ENCODE results near the gene TFDP2. TPM values are rescaled to one million over a fixed set of nuclear protein-coding genes. Genes with fewer than 3 reads are reported as not detected.

TFDP2 gene
- total and polyA plus RNA-seq, 10 of the 15 experiments (the other 5 are each of a cell fraction or from before 2014, with no cell fraction given) = 28.3 to 100 (median 49.7) TPM

DNA sequence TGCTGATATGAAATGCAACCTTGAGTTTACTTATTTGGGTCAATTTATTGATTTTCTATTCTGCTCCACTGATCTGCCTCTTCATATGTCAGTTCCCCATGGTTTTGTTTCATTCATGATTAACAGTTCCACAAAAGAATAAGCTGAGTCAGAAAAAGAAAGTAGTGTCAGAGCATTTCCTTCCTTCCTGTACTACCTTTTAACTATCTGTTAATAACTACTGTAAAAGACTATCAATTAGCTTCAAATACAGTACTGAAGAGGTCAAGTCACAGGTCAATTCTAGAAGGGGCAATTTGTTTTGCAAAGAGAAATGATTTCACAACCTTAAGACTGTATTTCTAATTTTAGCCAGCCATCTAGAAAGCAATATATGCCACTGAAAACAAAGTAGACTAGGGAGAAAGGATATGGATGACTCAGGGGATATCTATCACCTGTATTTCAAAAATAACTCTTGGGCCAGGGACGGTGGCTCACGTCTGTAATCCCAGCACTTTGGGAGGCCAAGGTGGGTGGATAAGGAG, 129.5 kb downstream of the TFDP2 start (continued):
- TF ChIP-seq NR2C2 (IDR thresholded peaks at IDR 0.05; ENCODE audit: borderline replicate concordance, control insufficient read depth, insufficient read length, low read depth) (no peak), JUND (IDR thresholded peaks at IDR 0.05; ENCODE audit: low read depth, low read length) (no peak), SPI1 (IDR thresholded peaks at IDR 0.05; ENCODE audit: borderline replicate concordance, insufficient read depth, low read depth, low read length) (no peak), IKZF2 (IDR thresholded peaks at IDR 0.05) (peak in 1 of 2 experiments; percentile 14; a peak in 1 of 4 replicates), ZNF274 (IDR thresholded peaks at IDR 0.05; ENCODE audit: insufficient read depth, insufficient read length) (no peak), ASH2L (IDR thresholded peaks at IDR 0.05; ENCODE audit: borderline replicate concordance, low read depth) (no peak), KDM1A (IDR thresholded peaks at IDR 0.05; ENCODE audit: borderline replicate concordance) (no peak), TCF12 (IDR thresholded peaks at IDR 0.05; ENCODE audit: low read depth, low read length) (no peak), ZBED1 (IDR thresholded peaks at IDR 0.05; ENCODE audit: borderline replicate concordance) (no peak), EZH2 (IDR thresholded peaks at IDR 0.05; ENCODE audit: borderline replicate concordance, control insufficient read depth, low read depth, low read length) (no peak), BRCA1 (IDR thresholded peaks at IDR 0.05; ENCODE audit: low read depth, low read length) (no peak), SUZ12 (IDR thresholded peaks at IDR 0.05; ENCODE audit: unreplicated experiment) (no peak), IKZF1 (conservative IDR thresholded peaks at IDR 0.05) (peak; percentile 59), POLR2AphosphoS2 (IDR thresholded peaks at IDR 0.05; ENCODE audit: low read depth, low read length) (no peak), SP1 (IDR thresholded peaks at IDR 0.05; ENCODE audit: low read depth, low read length) (no peak), DPF2 (IDR thresholded peaks at IDR 0.05) (no peak), CBFB (IDR thresholded peaks at IDR 0.05; ENCODE audit: low read depth) (no peak), NFXL1 (IDR thresholded peaks at IDR 0.05; ENCODE audit: borderline replicate concordance) (no peak), TARDBP (IDR thresholded peaks at IDR 0.05; ENCODE audit: borderline replicate concordance) (no peak), CEBPB (IDR thresholded peaks at IDR 0.05; ENCODE audit: borderline replicate concordance in 1 of 2, low read depth in 2 of 2, low read length in 2 of 2) (no peak), FOXK2 (IDR thresholded peaks at IDR 0.05) (no peak), CHD2 (IDR thresholded peaks at IDR 0.05; ENCODE audit: borderline replicate concordance, low read depth, low read length) (no peak), STAT1 (conservative IDR thresholded peaks at IDR 0.05) (no peak), GABPA (IDR thresholded peaks at IDR 0.05; ENCODE audit: low read depth) (no peak), EGR1 (IDR thresholded peaks at IDR 0.05; ENCODE audit: borderline replicate concordance in 1 of 2, low read depth in 2 of 2, low read length in 2 of 2) (no peak), SMARCA5 (IDR thresholded peaks at IDR 0.05) (no peak), HCFC1 (IDR thresholded peaks at IDR 0.05; ENCODE audit: low read length) (no peak)
- TF ChIP-seq, protein P1, sequence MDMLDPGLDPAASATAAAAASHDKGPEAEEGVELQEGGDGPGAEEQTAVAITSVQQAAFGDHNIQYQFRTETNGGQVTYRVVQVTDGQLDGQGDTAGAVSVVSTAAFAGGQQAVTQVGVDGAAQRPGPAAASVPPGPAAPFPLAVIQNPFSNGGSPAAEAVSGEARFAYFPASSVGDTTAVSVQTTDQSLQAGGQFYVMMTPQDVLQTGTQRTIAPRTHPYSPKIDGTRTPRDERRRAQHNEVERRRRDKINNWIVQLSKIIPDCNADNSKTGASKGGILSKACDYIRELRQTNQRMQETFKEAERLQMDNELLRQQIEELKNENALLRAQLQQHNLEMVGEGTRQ (IDR thresholded peaks at IDR 0.05; ENCODE audit: borderline replicate concordance, low read depth, low read length) = no peak
- TF ChIP-seq, protein P2, sequence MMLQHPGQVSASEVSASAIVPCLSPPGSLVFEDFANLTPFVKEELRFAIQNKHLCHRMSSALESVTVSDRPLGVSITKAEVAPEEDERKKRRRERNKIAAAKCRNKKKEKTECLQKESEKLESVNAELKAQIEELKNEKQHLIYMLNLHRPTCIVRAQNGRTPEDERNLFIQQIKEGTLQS (IDR thresholded peaks at IDR 0.05; ENCODE audit: borderline replicate concordance, extremely low read depth, low read depth, low read length) = no peak
- TF ChIP-seq, protein P3, sequence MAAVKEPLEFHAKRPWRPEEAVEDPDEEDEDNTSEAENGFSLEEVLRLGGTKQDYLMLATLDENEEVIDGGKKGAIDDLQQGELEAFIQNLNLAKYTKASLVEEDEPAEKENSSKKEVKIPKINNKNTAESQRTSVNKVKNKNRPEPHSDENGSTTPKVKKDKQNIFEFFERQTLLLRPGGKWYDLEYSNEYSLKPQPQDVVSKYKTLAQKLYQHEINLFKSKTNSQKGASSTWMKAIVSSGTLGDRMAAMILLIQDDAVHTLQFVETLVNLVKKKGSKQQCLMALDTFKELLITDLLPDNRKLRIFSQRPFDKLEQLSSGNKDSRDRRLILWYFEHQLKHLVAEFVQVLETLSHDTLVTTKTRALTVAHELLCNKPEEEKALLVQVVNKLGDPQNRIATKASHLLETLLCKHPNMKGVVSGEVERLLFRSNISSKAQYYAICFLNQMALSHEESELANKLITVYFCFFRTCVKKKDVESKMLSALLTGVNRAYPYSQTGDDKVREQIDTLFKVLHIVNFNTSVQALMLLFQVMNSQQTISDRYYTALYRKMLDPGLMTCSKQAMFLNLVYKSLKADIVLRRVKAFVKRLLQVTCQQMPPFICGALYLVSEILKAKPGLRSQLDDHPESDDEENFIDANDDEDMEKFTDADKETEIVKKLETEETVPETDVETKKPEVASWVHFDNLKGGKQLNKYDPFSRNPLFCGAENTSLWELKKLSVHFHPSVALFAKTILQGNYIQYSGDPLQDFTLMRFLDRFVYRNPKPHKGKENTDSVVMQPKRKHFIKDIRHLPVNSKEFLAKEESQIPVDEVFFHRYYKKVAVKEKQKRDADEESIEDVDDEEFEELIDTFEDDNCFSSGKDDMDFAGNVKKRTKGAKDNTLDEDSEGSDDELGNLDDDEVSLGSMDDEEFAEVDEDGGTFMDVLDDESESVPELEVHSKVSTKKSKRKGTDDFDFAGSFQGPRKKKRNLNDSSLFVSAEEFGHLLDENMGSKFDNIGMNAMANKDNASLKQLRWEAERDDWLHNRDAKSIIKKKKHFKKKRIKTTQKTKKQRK (IDR thresholded peaks at IDR 0.05; ENCODE audit: low read depth, low read length) = no peak
